PC-3 (cell line): ENCODE data around the gene HOXD3. TPM values are rescaled to one million over a fixed set of nuclear protein-coding genes. Genes with fewer than 3 reads are reported as not detected.

Experiments used
- ATAC-seq: fragments of 200-7000 bp; cut with Tn5 transposase; 2 replicates; pipeline ENCODE4 v1.9.1; 2020; ENCODE audit warnings: mild to moderate bottlenecking, moderate library complexity
- BruUV-seq: library from RNA; stranded (reverse); fragments of 400-500 nt; replicated peaks from 2 replicates; lab custom pipeline; 2021; lab: Mats Ljungman, UMichigan
- CTCF ChIA-PET: fragments of 300-600 bp; sonication (Branson Sonifier 250); formaldehyde crosslinking; loops from one replicate; lab custom pipeline; 2022; ENCODE audit warnings: antibody characterized with exemption; lab: Charles Lee
- POLR2A ChIA-PET: fragments of 300-600 bp; sonication (Branson Sonifier 250); formaldehyde crosslinking; loops from one replicate; lab custom pipeline; 2022; ENCODE audit warnings: antibody characterized with exemption; ENCODE audit not compliant: unreplicated experiment; lab: Charles Lee
- DNase-seq: peaks from one replicate; pipeline ENCODE4 v3.0.0-alpha.2; 2015
- H2AFZ ChIP-seq: fragments of 300-600 bp; sonication (generic); 2 replicates; pipeline ENCODE4 v1.6.0; 2016; ENCODE audit warnings: antibody characterized with exemption, low read length
- H3F3A ChIP-seq: fragments of 300-600 bp; sonication (generic); one replicate; pipeline ENCODE4 v1.6.0; 2017; ENCODE audit warnings: antibody characterized with exemption, low read length, control low read depth, mild to moderate bottlenecking; ENCODE audit not compliant: unreplicated experiment
- H3K27ac ChIP-seq: fragments of 300-600 bp; sonication (generic); 2 replicates; pipeline ENCODE4 v1.5.1; 2016; ENCODE audit warnings: mild to moderate bottlenecking, low read length
- H3K27me3 ChIP-seq: fragments of 300-600 bp; sonication (generic); 2 replicates; pipeline ENCODE4 v1.6.1; 2016; ENCODE audit warnings: low read length, mixed read lengths
- H3K36me3 ChIP-seq: fragments of 300-600 bp; sonication (generic); 2 replicates; pipeline ENCODE4 v1.6.1; 2016; ENCODE audit warnings: low read depth, mixed run types, low read length, mixed read lengths
- H3K4me1 ChIP-seq: fragments of 300-600 bp; sonication (generic); 2 replicates; pipeline ENCODE4 v1.5.1; 2016; ENCODE audit warnings: low read length; ENCODE audit not compliant: insufficient read depth
- H3K4me2 ChIP-seq: fragments of 300-600 bp; sonication (generic); 2 replicates; pipeline ENCODE4 v1.6.0; 2016; ENCODE audit warnings: low read length
- H3K4me3 ChIP-seq: fragments of 300-600 bp; sonication (generic); 2 replicates; pipeline ENCODE4 v1.5.1; 2016; ENCODE audit warnings: mild to moderate bottlenecking, low read length, mixed read lengths
- H3K79me2 ChIP-seq: fragments of 300-600 bp; sonication (generic); 2 replicates; pipeline ENCODE4 v1.6.1; 2017; ENCODE audit warnings: low read length, mixed read lengths
- H3K9ac ChIP-seq: fragments of 300-600 bp; sonication (generic); 2 replicates; pipeline ENCODE4 v1.6.0; 2016; ENCODE audit warnings: mild to moderate bottlenecking, low read length
- H3K9me2 ChIP-seq: fragments of 300-600 bp; sonication (generic); replicated peaks from 2 replicates; pipeline ENCODE4 v1.6.1; 2016; ENCODE audit warnings: mixed run types, low read length, mixed read lengths
- H3K9me3 ChIP-seq: fragments of 300-600 bp; sonication (generic); 2 replicates; pipeline ENCODE4 v1.6.1; 2016; ENCODE audit warnings: low read length, mixed read lengths
- H4K20me1 ChIP-seq: fragments of 300-600 bp; sonication (generic); 2 replicates; pipeline ENCODE4 v1.6.1; 2016; ENCODE audit warnings: low read length, mixed read lengths
- EZH2 ChIP-seq: fragments of 300-600 bp; sonication (generic); IDR thresholded peaks from one replicate; pipeline ENCODE4 v1.6.1; 2017; ENCODE audit warnings: antibody characterized with exemption, mild to moderate bottlenecking, low read length; ENCODE audit not compliant: unreplicated experiment
- EZH2phosphoT487 ChIP-seq: fragments of 300-600 bp; sonication (generic); IDR thresholded peaks from 2 replicates; pipeline ENCODE4 v1.6.1; 2018; ENCODE audit warnings: mild to moderate bottlenecking, antibody characterized with exemption, low read length, borderline replicate concordance
- intact Hi-C: fragments of 100-400 bp; cut with micrococcal nuclease; formaldehyde crosslinking; loops from 2 replicates; pipeline ENCODE4 v1.9.0; 2023
- total RNA-seq: library from RNA; depleted of rRNA; stranded (reverse); fragments of >200 nt; gene quantifications from 2 replicates; pipeline ENCODE4 v1.2.3, GENCODE V29; 2014
- TF ChIP-seq, protein P1 (sequence below): fragments of 300-600 bp; sonication (generic); conservative IDR thresholded peaks from 2 replicates; pipeline ENCODE4 v1.5.1; 2017; ENCODE audit warnings: antibody characterized with exemption, low read depth, mild to moderate bottlenecking, low read length

HOXD3 gene
- total RNA-seq, 1 experiment from 2014 or later: 4.4 TPM

DNA sequence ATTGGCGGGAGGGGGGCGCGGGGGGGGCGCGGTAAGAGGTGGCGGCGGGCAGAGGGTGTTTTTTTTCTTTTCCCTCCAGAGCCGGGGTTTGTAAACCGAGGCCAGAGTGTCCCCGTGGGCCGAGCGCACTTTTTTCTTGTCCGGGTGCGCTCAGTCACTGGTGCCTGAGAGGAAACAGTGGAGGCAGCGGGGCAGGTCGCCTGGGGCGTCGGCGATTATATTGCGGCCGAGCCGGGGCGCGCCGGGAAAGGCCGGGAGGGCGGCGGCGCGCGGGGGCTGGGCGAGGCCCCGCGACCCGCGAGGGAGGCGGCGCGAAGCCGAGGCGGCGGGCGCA is 27.3 kb upstream of the HOXD3 start:
- intact Hi-C loops: no loop called here
- Histone ChIP-seq H3K4me3 (peak overlapping the region; percentile 52), H3K27ac (no peak overlapping the region), H3K4me1 (peaks cover 10% of the 10 kb centered on the region), H3K9me3 (no peaks in the 10 kb centered on the region), H3F3A (peaks cover 4% of the 10 kb centered on the region), H3K9ac (no peak overlapping the region), H3K4me2 (peak overlapping the region; percentile 99), H2AFZ (peak overlapping the region; percentile 44; the same call in 1 of the 2 replicates), H4K20me1 (no peaks in the 10 kb centered on the region), H3K9me2 (no peaks in the 10 kb centered on the region), H3K79me2 (no peaks in the 10 kb centered on the region), H3K27me3 (no peaks in the 10 kb centered on the region), H3K36me3 (no peaks in the 10 kb centered on the region; the same call in 1 of the 2 replicates)
- ATAC-seq (no peak; the same call in 1 of the 2 replicates), DNase-seq (no peak)
- POLR2A ChIA-PET: interaction anchor here (0.6 kb wide), 1 partner anchor 533 kb away, joined by 4 read pairs; no protein-coding TSS in a partner anchor
- CTCF ChIA-PET: interaction anchor here (0.5 kb wide), 1 partner anchor 148 kb away, joined by 5 read pairs; no protein-coding TSS in a partner anchor
- no peak for TF ChIP-seq EZH2phosphoT487
- TF ChIP-seq, protein P1, sequence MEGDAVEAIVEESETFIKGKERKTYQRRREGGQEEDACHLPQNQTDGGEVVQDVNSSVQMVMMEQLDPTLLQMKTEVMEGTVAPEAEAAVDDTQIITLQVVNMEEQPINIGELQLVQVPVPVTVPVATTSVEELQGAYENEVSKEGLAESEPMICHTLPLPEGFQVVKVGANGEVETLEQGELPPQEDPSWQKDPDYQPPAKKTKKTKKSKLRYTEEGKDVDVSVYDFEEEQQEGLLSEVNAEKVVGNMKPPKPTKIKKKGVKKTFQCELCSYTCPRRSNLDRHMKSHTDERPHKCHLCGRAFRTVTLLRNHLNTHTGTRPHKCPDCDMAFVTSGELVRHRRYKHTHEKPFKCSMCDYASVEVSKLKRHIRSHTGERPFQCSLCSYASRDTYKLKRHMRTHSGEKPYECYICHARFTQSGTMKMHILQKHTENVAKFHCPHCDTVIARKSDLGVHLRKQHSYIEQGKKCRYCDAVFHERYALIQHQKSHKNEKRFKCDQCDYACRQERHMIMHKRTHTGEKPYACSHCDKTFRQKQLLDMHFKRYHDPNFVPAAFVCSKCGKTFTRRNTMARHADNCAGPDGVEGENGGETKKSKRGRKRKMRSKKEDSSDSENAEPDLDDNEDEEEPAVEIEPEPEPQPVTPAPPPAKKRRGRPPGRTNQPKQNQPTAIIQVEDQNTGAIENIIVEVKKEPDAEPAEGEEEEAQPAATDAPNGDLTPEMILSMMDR: no peak
- TF ChIP-seq EZH2: no peak
- BruUV-seq: no TSS peak

DNA sequence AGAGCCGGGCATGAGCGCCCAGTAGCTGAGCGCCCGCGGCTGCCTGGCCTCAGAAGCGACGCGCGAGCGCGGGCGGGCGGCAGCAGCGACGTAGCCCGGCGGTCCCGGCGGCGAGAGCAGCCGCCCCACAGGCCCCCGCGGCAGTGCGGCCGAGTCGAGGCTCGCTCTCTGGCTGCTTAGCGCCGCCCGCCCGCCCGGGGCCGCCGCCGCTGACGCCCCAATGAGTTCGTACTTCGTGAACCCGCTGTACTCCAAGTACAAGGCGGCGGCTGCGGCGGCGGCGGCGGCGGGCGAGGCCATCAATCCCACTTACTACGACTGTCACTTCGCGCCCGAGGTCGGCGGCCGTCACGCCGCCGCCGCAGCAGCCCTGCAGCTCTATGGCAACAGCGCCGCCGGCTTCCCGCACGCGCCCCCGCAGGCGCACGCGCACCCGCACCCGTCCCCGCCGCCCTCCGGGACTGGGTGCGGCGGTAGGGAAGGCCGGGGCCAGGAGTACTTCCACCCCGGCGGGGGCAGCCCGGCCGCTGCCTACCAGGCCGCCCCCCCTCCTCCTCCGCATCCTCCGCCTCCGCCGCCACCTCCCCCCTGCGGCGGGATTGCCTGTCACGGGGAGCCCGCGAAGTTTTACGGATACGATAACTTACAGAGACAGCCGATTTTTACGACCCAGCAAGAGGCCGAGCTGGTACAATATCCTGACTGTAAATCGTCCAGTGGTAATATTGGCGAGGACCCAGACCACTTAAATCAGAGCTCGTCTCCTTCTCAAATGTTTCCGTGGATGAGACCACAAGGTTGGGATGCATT is 26.8 kb upstream of the HOXD3 start:
- BruUV-seq: no TSS peak
- Histone ChIP-seq H3K27me3 (no peaks in the 10 kb centered on the region), H4K20me1 (no peaks in the 10 kb centered on the region), H3K4me1 (peaks cover 14% of the 10 kb centered on the region), H3K9ac (peak overlapping the region; percentile 28; the same call in 1 of the 2 replicates), H3K4me3 (peak overlapping the region; percentile 81), H3K79me2 (no peaks in the 10 kb centered on the region), H3K36me3 (no peaks in the 10 kb centered on the region; the same call in 1 of the 2 replicates), H2AFZ (peak overlapping the region; percentile 96), H3K27ac (no peak overlapping the region), H3K4me2 (peak overlapping the region; percentile 99), H3K9me2 (no peaks in the 10 kb centered on the region), H3K9me3 (no peaks in the 10 kb centered on the region), H3F3A (peaks cover 4% of the 10 kb centered on the region)
- ChIA-PET CTCF (interaction anchor here (1.3 to 2.1 kb wide), 4 partner anchors 424 to 524 kb away, joined by 5 to 18 read pairs (median 15); no protein-coding TSS in a partner anchor), POLR2A (interaction anchor here (0.6 kb wide), 1 partner anchor 533 kb away, joined by 4 read pairs; no protein-coding TSS in a partner anchor)
- peak; percentile 57 for ATAC-seq
- TF ChIP-seq EZH2phosphoT487: no peak
- TF ChIP-seq, protein P1: 0 out of 2 replicates have a peak, but pooled peaks have one; percentile 11
- intact Hi-C loops: no loop called here
- peak; percentile 43 for DNase-seq
